AG09319 (cell line): ENCODE measurements around the gene CLPTM1L.

Experiments used
- DNase-seq: peaks from one replicate; pipeline ENCODE4 v3.0.0-alpha.2; 2010; ENCODE audit warnings: low read depth; ENCODE audit errors: extremely low read depth
- TF ChIP-seq, protein P1 (sequence below): IDR thresholded peaks from 2 replicates; pipeline ENCODE4 v1.5.1; 2011; ENCODE audit warnings: low read depth, mild to moderate bottlenecking, inconsistent platforms, low read length, moderate library complexity

The CLPTM1L gene

DNA sequence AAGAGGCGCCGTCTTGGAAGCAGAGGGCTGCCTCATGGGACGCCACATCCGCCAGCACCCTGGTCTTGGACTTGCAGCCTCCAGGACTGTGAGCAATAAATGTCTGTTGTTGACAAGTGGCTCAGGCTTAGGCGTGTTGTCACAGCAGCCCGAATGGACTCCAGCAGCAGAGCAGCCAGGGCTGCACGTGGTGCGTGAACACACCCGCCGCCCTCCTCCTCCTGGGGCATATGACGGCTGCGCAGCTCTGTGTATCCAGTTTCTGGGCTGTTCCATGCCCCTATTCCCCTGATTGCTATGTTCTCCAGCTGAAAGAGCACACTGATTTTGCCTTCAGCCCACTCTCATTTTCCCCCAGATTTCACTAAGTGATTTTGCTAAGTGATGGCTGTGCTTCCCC is 36.0 kb upstream of the CLPTM1L start:
- DNase-seq: no peak
- TF ChIP-seq, protein P1, sequence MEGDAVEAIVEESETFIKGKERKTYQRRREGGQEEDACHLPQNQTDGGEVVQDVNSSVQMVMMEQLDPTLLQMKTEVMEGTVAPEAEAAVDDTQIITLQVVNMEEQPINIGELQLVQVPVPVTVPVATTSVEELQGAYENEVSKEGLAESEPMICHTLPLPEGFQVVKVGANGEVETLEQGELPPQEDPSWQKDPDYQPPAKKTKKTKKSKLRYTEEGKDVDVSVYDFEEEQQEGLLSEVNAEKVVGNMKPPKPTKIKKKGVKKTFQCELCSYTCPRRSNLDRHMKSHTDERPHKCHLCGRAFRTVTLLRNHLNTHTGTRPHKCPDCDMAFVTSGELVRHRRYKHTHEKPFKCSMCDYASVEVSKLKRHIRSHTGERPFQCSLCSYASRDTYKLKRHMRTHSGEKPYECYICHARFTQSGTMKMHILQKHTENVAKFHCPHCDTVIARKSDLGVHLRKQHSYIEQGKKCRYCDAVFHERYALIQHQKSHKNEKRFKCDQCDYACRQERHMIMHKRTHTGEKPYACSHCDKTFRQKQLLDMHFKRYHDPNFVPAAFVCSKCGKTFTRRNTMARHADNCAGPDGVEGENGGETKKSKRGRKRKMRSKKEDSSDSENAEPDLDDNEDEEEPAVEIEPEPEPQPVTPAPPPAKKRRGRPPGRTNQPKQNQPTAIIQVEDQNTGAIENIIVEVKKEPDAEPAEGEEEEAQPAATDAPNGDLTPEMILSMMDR: no peak

DNA sequence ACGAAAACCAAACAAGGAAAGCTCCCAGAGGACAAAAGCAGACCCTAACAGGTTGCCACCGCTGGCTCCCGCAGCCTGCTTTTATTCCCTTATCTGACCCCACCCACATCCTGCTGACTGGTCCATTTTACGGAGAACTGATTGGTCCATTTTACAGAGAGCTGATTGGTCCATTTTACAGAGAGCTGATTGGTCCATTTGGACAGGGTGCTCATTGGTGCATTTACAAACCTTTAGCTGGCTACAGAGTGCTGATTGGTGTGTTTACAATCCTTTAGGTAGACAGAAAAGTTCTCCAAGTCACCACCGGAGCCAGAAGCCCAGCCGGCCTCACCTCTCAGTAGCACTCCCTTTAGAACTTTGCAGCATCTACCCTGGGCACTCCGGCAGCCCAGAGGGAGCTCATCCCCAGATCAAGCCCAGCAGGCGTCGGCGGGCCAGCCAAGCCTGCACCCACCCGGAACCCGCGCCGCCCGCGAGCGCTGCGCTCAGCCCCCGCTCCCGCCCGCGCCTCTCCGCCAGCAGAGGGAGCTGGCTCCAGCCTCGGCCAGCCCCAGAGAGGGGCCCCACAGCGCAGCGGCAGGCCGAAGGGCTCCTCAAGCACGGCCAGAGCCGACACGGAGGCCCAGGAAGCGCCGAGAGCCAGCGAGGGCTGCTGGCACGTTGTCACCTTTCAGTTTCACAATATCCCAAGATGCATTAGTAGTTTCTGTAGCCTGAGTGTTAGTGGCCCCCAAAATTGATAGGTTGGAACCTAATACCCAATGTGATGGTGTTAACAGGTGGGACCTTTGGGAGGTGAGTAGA is 35.3 kb upstream of the CLPTM1L start:
- no peak for DNase-seq

GRCh38 chr5:1378866-1379659 is 34.2 kb upstream of the CLPTM1L start:
- TF ChIP-seq, protein P1: no peak
- no peak for DNase-seq

More for the DNA sequence above, 35.3 kb upstream of the CLPTM1L start:
- TF ChIP-seq, protein P1: peak; percentile 23

GRCh38 chr5:1378096-1378495 is 33.2 kb upstream of the CLPTM1L start:
- TF ChIP-seq, protein P1: no peak
- no peak for DNase-seq

DNA sequence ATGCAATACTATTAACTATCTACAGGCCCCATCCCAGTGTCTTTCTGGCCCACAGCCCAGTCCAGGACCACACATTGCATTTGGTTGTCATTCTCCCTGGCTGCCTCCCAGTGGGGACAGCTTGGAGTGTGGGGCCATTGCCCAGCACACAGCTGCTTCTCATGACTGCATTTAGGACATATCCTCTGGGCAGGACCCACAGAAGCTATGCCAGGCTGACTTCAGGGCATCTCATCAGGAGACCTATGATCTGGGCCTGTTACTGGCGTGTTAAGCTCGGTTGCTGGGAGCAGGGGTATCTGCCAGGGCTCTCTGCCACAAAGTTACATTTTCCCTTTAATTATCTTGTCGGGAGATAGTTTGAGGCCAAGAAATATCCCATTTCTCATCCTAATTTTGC is 32.1 kb upstream of the CLPTM1L start:
- TF ChIP-seq, protein P1: no peak
- no peak for DNase-seq

DNA sequence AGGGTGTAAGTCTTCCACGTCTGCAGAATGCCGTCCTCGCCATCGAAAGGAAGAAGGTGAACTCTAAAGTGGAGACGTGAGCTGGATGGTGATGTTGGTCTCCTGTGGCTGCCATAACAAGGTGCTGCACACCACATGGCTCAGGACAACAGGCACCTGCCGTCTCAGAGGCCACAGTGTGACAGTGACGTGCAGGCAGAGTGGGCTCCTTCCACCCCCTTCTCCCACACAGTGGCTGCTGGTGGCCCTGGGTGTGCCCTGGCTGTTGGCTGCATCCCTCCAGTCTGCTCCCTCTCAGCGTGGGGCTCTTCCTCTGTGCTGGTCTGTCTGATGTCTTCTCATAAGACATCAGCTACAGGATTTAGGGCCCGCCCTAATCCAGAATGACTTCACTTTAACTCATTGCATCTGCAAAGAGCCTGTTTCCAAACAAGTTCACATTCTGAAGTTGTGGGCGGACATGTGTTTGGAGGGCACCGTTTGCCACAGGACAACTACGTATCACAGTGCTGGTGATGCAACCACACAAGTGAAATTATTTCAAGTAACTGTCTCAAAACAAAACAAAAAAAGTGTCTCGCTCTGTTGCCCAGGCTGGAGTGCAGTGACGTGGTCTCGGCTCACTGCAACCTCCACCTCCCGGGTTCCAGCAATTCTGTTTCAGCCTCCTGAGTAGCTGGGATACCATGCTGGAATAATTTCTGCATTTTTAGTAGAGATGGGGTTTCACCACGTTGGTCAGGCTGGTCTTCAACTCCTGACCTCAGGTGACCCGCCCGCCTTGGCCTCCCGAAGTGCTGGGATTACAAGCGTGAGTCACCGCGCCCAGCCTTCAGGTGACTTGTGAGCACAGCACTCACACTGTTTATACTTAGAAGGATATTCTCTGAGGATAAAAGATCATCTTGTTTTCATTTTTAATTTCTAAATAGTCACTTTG is 31.2 kb upstream of the CLPTM1L start:
- DNase-seq: no peak
- TF ChIP-seq, protein P1: no peak
